HG03064 (cell line): Measurements from ENCODE around the gene CACNB4.
A peak's percentile ranks its signal among the peaks of the same experiment; 100 is the strongest.
"Not testable (repeated sequence)": the region's sequence is repeated elsewhere in the genome, so short reads cannot be mapped to it uniquely, and the experiment has no call there.

Experiments used
- ATAC-seq: cut with Tn5 transposase; IDR thresholded peaks from one replicate; pipeline ENCODE4 v1.9.1; 2021; ENCODE audit warnings: low read depth; ENCODE audit not compliant: unreplicated experiment

Gene CACNB4

DNA sequence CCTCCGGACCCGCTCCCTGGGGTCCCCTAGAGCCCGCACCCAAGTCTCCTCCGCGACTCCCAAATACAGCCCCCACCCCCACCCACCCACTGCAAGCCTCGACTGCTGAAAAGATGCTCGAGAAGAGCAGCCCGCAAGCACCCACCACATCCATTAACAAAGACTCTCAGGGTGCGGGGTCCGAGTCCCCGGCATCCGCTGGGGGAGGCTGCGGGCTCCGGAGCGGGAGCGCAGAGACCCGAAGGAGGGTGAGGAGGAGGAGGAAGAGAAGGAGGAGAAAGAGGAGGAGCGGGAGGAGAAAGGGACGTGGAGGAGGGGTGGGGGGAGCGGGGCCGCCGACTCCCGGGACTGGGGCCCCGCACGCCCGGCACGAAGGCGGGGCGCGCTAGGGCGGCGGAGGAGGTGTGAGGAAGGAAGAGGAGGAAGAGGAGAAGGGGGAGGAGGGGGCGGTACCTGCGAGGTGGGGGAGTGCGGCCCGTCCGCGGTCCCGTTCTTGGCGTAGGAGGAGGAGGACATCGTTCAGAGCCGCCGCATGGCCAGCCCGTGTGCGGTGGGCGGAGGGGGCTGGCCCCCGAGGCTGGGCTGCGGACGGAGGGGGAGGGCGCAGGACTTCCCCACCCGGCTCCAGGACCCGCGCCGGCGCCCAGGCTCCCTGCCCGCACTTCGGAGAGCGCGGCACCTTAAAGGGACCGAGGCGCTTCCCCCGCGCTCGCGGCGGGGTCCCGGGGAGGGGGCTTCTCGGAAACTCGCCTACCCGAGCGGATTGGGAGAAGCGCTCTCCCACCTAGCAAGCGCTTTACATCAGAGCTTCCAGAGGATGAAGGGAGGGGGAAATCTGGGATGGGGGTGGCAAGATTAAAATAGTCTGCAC, at the start of gene CACNB4:
Gene CACNB4 (minus strand): TSS at position 549 of the 871 bp plus-strand sequence.
- ATAC-seq = no peak

DNA sequence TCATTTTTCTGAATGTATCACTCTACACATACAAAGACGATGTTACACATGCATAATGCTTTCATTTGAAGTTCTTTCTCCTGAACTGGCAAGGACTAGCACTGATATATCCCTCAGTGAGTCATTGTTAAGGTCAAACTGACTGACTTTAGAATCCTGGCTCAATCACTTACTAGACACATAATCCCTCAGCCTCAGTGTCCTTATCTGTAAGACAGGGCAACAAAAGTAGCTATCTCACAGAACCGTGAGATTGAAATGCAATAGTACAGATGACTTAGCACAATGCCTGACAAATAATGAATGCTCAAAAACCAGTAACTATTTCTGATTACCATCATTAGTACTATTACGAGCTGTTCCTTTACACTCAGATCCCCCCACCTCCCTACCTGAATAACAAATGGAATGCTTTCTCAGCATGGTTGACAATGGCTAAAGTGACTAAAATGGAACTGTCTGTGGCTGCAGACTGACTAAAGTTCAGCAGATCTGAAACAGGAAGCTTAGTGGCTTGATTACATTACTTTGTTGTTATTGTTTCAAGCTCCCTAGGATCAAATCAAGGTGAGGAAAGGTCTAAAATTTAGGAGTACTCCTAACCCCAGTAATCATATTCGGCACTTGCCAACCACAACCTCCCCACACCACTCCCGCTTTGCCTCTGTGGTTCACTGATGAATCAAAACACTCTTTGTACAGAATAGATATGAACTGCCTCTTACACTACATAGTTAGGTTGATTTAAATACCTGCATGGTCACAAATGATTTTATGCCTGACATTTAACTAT, 35.8 kb upstream of the CACNB4 start:
- peak; percentile 76 for ATAC-seq

GRCh38 chr2:152132306-152132705, 33.5 kb upstream of the CACNB4 start:
- ATAC-seq = no peak

DNA sequence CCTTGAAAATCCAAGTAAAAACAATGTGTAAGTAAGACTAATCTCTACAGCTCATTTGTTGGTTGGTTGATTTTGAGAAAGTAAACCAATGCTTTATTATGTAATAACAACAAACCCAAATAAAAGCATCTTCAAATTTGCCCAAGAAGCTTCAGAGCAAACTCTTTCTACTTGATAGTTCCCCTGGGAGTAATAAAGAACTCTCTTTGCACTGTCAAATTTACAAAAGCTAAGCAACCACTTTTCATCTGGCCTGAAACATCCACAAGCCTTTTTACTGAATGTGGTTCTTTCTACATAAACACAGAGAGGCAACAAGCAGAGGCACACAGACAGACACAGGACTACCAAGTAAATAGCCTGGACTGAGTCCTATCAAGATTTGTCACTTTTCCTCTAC, 28.8 kb upstream of the CACNB4 start:
- no peak for ATAC-seq

DNA sequence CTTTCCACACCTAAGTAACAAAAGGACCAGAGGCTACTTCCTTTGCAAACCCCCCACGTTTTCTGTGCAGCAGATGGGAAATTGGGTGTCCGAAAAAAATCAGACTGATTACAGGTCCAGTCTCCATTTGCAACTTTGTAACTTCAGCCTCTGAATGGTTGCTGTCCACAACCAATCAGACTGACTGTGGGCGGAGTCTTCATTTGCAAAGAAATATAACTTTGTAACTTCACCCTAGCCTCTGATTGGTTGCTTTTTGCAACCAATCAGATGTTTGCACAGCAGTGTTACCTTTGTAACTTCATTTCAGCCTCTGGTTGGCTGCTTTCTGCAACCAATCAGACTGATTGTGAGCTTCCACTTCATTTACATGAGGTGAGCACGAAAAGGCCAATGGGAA, 27.8 kb upstream of the CACNB4 start:
- ATAC-seq = no peak

GRCh38 chr2:152122161-152122560, 23.3 kb upstream of the CACNB4 start:
- ATAC-seq = no peak

GRCh38 chr2:152120430-152120829, 21.6 kb upstream of the CACNB4 start:
- ATAC-seq = no peak

DNA sequence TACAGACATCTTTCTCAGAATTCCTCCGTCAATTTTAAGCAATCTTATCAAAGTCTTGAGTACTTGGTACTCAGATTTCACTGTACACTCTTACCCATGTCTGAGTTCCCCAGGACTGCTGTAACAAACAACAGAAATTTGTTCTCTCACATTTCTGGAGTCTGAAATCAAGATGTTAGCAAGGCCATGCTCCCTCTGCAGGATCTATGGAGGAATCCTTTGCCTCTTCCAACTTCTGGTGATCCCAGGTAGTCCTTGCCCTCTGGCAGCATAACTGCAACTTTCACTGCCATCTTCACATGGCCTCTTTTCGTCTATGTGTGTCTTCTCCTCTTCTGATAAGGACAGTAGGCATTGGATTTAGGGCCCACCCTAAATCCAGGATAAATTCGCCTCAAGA, 17.1 kb upstream of the CACNB4 start:
- no peak for ATAC-seq

GRCh38 chr2:152114366-152114765, 15.5 kb upstream of the CACNB4 start:
- no peak for ATAC-seq

- not testable (repeated sequence) for ATAC-seq
Observed at GRCh38 chr2:152107140-152107539, 8.3 kb upstream of the CACNB4 start.

DNA sequence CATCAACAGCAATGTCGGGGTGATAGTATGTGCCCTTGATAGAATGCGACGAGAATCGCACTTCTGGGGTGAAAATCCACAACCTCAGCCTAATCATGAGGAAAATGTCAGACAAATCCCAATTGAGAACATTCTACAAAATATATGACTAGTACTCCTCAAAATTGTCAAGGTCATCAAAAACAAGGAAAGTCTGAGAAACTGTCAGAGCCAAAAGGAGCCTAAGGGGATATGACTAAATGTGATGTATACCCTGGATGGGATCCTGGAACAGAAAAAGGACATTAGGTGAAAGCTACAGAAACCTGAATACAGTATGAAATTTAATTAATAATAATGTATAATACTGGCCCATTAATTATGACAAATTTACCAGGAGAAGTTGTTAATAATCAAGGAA, 7.6 kb upstream of the CACNB4 start:
- ATAC-seq = no peak

- ATAC-seq = no peak
Observed at GRCh38 chr2:152103271-152103670, 4.4 kb upstream of the CACNB4 start.

- ATAC-seq = no peak
Observed at GRCh38 chr2:152100961-152101360, 2.1 kb upstream of the CACNB4 start.

GRCh38 chr2:152099367-152100050, 665 bp upstream of the CACNB4 start:
- ATAC-seq = no peak

- ATAC-seq = no peak
Observed at GRCh38 chr2:152097801-152098495, 896 bp downstream of the CACNB4 start.

- ATAC-seq = no peak
Observed at GRCh38 chr2:152097290-152097800, 1.5 kb downstream of the CACNB4 start.

DNA sequence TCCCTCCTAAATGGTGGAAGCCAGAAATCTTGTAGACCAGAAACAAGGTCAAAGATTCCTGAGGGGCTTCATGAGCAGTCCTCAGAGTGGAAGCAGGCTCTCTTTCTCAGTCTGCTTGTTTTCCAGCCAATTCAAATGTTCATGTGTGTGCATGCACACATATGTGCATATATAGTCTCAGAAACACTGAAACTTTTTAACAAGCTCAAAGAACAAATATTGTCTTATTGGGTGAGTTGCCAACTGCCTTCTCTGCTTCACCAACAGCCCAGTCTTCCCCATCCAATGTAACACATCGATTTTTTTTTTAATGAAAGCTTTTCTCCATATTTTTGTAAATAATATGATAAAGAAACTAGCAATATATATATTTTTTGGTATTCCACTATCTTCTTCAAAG, 3.7 kb downstream of the CACNB4 start:
- no peak for ATAC-seq

DNA sequence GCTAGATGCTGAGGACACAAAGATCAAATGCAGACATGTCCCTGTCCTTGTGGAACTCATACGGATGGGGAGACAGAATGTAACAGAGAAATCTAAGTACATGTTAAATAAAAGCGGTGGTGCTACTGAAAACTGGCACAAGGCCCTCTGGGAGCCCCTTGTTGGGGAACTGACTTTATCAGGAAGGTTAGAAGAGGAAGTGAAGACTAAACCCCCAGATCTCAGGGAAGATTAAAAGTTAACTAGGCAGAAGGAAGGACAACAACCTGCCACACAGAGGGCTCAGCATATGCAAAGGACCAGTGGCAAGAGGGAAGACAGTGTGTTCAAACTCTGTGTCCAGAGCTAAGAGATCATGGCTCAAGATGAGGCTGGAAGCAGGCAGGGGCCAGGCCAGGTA, 4.8 kb downstream of the CACNB4 start:
- ATAC-seq = no peak

GRCh38 chr2:152093464-152093863, 5.4 kb downstream of the CACNB4 start:
- ATAC-seq = no peak

GRCh38 chr2:152092095-152092494, 6.7 kb downstream of the CACNB4 start:
- no peak for ATAC-seq
